Esophagus squamous epithelium (tissue), 4 donors: ENCODE measurements around the gene PDE6B.

Experiments used
- CTCF ChIP-seq, 6 experiments: fragments of 450-650 bp in 4 of 6; fragments of 200-600 bp in 2 of 6; sonication (generic) in 2 of 6; IDR thresholded peaks; one replicate each; pipeline ENCODE4 v1.5.1; 2016 to 2019; ENCODE audit warnings: antibody characterized with exemption in 6 of 6, mild to moderate bottlenecking in 4 of 6, moderate library complexity in 4 of 6
- POLR2A ChIP-seq, 4 donors: fragments of 450-650 bp; IDR thresholded peaks; one replicate each; pipeline ENCODE4 v1.6.1; 2017; ENCODE audit warnings: antibody characterized with exemption in 4 of 4, mild to moderate bottlenecking in 4 of 4, moderate library complexity in 3 of 4

GRCh38 chr4:600166-600565 is 25.2 kb upstream of the PDE6B start:
- TF ChIP-seq CTCF (IDR thresholded peaks at IDR 0.05): no peak
- no peak for TF ChIP-seq POLR2A (IDR thresholded peaks at IDR 0.05)
